ENCODE data around the gene GGCX.
"Not testable (repeated sequence)": the region's sequence is repeated elsewhere in the genome, so short reads cannot be mapped to it uniquely, and the experiment has no call there.

GGCX gene

GRCh38 chr2:85560812-85561279, 447 bp downstream of the GGCX start:
- DNase-seq, result no peak

GRCh38 chr2:85560403-85560726, 928 bp downstream of the GGCX start:
- not testable (repeated sequence) for DNase-seq

GRCh38 chr2:85558160-85558559, 3.1 kb downstream of the GGCX start:
- DNase-seq, result no peak

GRCh38 chr2:85557130-85557529, 4.2 kb downstream of the GGCX start:
- DNase-seq, result no peak

- DNase-seq, result no peak
Observed at GRCh38 chr2:85554980-85555612, 6.2 kb downstream of the GGCX start.

GRCh38 chr2:85553184-85553583, 8.1 kb downstream of the GGCX start:
- DNase-seq, result no peak

- peak; percentile 76 to 78 for DNase-seq
Observed at GRCh38 chr2:85551698-85552678, 9.3 kb downstream of the GGCX start.

GRCh38 chr2:85550486-85550885, 10.8 kb downstream of the GGCX start:
- DNase-seq, result no peak

- DNase-seq, result no peak
Observed at GRCh38 chr2:85549826-85550225, 11.5 kb downstream of the GGCX start.

- no peak for DNase-seq
Observed at GRCh38 chr2:85549095-85549494, 12.2 kb downstream of the GGCX start.

- no peak for DNase-seq
Observed at GRCh38 chr2:85548608-85548900, 12.7 kb downstream of the GGCX start.

GRCh38 chr2:85547859-85548607, 13.3 kb downstream of the GGCX start:
- DNase-seq, result no peak

GRCh38 chr2:85547089-85547858, 14.0 kb downstream of the GGCX start:
- no peak for DNase-seq

- DNase-seq, result no peak
Observed at GRCh38 chr2:85545780-85546240, 15.5 kb downstream of the GGCX start.

- DNase-seq, result not testable (repeated sequence)
Observed at GRCh38 chr2:85544915-85545779, 16.1 kb downstream of the GGCX start.

- peak; percentile 55 to 67 for DNase-seq
Observed at GRCh38 chr2:85544254-85544691, 17.0 kb downstream of the GGCX start.

- no peak for DNase-seq
Observed at GRCh38 chr2:85542777-85543176, 18.5 kb downstream of the GGCX start.

GRCh38 chr2:85541753-85542457, 19.4 kb downstream of the GGCX start:
- DNase-seq, result peak in 1 of 2 experiments; percentile 14

GRCh38 chr2:85541262-85541661, 20.0 kb downstream of the GGCX start:
- no peak for DNase-seq

- DNase-seq, result no peak
Observed at GRCh38 chr2:85540133-85540648, 21.1 kb downstream of the GGCX start.

Data from NCI-H2081 (cell line).